NCI-H1436 treated with DMSO at 0.1 percent for 48 hours (cell line): Measurements from ENCODE around the gene GABARAP.
A peak's percentile ranks its signal among the peaks of the same experiment; 100 is the strongest.

ENCODE experiments used
- DNase-seq: peaks from one replicate; lab custom pipeline; 2025; lab: John Stamatoyannopoulos, UW

Gene GABARAP

GRCh38 chr17:7239091-7240027 is 2.9 kb downstream of the GABARAP start, which contains the start of gene PHF23:
TSS of gene PHF23 (minus strand) at chr17:7239457. CDS start at chr17:7239279, 178 bp downstream.
- DNase-seq = peak; percentile 97

- DNase-seq = no peak
These were observed 3.7 kb downstream of the GABARAP start for GRCh38 chr17:7238420-7239090.

GRCh38 chr17:7237761-7238419 is 4.4 kb downstream of the GABARAP start:
- no peak for DNase-seq

- no peak for DNase-seq
These were observed 4.9 kb downstream of the GABARAP start for GRCh38 chr17:7237266-7237760.

- DNase-seq = no peak
These were observed 5.4 kb downstream of the GABARAP start for GRCh38 chr17:7236808-7237207.

- DNase-seq = no peak
These were observed 6.3 kb downstream of the GABARAP start for GRCh38 chr17:7235693-7236665.

GRCh38 chr17:7234083-7234951 is 7.9 kb downstream of the GABARAP start, which contains the start of gene DVL2:
TSS of gene DVL2 (minus strand) at chr17:7234517. CDS start at chr17:7234262, 255 bp downstream.
- DNase-seq = peak; percentile 59

GRCh38 chr17:7233701-7234082 is 8.6 kb downstream of the GABARAP start:
- DNase-seq = no peak

- DNase-seq = no peak
These were observed 10.1 kb downstream of the GABARAP start for GRCh38 chr17:7232114-7232513.

- DNase-seq = no peak
These were observed 12.7 kb downstream of the GABARAP start for GRCh38 chr17:7229504-7229903.

- DNase-seq = no peak
These were observed 13.3 kb downstream of the GABARAP start for GRCh38 chr17:7228920-7229319.

- DNase-seq = no peak
These were observed 15.2 kb downstream of the GABARAP start for GRCh38 chr17:7226721-7227710.

- no peak for DNase-seq
These were observed 16.4 kb downstream of the GABARAP start for GRCh38 chr17:7225711-7226331.

- no peak for DNase-seq
These were observed 17.6 kb downstream of the GABARAP start for GRCh38 chr17:7224661-7225111.

- no peak for DNase-seq
These were observed 18.1 kb downstream of the GABARAP start for GRCh38 chr17:7224110-7224509.

- no peak for DNase-seq
These were observed 18.9 kb downstream of the GABARAP start for GRCh38 chr17:7223375-7223774.

- no peak for DNase-seq
These were observed 19.3 kb downstream of the GABARAP start for GRCh38 chr17:7222972-7223292.
